Measurements from ENCODE around the gene ZMAT5. TPM values are rescaled to one million over a fixed set of nuclear protein-coding genes. Genes with fewer than 3 reads are reported as not detected.

Gene ZMAT5
- polyA plus RNA-seq, 1 donor (not counting 4 experiments of a cell fraction or from before 2014, with no cell fraction given), result 11.1 TPM

DNA sequence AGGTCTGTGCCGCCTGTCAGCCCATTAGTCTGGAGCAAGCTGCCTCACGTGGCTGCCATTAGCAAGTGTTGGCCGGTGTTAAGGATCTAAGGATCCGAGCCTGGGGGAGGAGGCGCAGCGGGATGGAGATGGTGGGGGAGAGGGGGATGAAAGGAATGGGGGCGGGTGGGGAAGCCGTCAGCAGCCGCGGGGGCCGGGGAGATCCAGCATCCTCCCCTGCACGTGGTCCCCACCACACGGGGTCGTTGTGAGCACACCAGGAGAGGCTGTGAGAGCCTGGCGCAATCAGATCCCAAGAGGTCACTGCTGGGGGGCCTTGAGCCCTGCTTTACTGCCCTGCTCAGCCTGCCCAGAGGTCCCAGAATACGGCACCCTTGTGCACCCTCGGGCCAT, 39.7 kb downstream of the ZMAT5 start:
- dilution Hi-C loops (cut with MboI; ENCODE audit: extremely low pct_ligation_motif_present, low sequenced_read_pairs), result no loop called here
- TF ChIP-seq EZH2 (IDR thresholded peaks at IDR 0.05; ENCODE audit: low read length) (no peak), CTCF (optimal IDR thresholded peaks at IDR 0.05 in 1 of 3, IDR thresholded peaks at IDR 0.05 in 1 of 3, conservative IDR thresholded peaks at IDR 0.05 in 1 of 3; ENCODE audit: extremely low read depth in 1 of 3, insufficient read depth in 2 of 3, low read length in 3 of 3) (peak in 1 of 3 experiments; percentile 68)
- no peak overlapping the region for H3K4me2 ChIP-seq (ENCODE audit: control insufficient read depth, extremely low read depth, insufficient read depth, low read depth, low read length)

DNA sequence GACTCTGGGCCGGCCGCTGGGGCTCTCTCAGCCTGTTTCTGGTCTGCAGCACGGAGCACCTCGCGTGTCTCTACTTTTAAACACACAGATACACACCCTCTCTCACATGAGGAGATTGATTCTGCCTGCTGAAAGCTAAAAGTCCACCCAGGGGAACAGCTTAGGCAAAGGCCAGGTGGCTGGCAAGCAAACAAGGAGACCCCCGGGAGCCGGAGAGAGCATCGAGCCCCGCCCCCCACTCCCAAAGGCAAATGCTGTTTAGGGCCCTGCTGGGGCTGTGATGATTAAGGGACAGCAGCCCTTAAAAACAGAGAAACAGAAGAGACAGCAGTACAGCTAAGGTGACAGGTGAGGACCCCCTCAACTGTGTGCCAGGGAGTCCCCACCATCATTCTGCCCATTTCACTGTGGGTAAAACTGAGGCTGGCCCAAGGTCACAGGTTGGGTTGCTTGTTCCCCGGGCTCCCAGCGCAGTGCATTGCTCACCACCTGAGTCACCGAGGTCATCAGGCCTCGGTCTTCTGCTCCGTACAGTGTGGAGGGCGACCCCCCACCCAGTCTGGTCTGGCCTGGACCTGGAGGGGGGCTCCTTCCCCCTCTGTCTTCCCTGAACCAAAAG, 40.2 kb downstream of the ZMAT5 start:
- Histone ChIP-seq H3K4me2 (ENCODE audit: control insufficient read depth, extremely low read depth, insufficient read depth, low read depth, low read length) (no peak overlapping the region), H3K27me3 (ENCODE audit: control insufficient read depth, extremely low read depth, insufficient read depth, low read length) (peaks cover 25% of the 10 kb centered on the region), H3K4me1 (ENCODE audit: control insufficient read depth, extremely low read depth, insufficient read depth, low read length) (no peaks in the 10 kb centered on the region), H3K9ac (ENCODE audit: control insufficient read depth, extremely low read depth, insufficient read depth, low read length) (no peak overlapping the region), H4K20me1 (ENCODE audit: control insufficient read depth, extremely low read depth, insufficient read depth, low read length) (no peaks in the 10 kb centered on the region), H3K9me3 (ENCODE audit: control insufficient read depth, low read depth, low read length) (no peaks in the 10 kb centered on the region), H3K4me3 (ENCODE audit: control insufficient read depth in 2 of 3, extremely low read depth in 1 of 3, insufficient read depth in 2 of 3, low read depth in 1 of 3, low read length in 3 of 3) (no peak overlapping the region), H3K9me1 (ENCODE audit: control insufficient read depth, extremely low read depth, insufficient read depth, low read length) (no peaks in the 10 kb centered on the region), H3K27ac (ENCODE audit: control insufficient read depth, insufficient read depth, low read length) (no peak overlapping the region), H3K79me2 (ENCODE audit: control insufficient read depth, insufficient read depth, low read length) (no peaks in the 10 kb centered on the region), H2AFZ (ENCODE audit: control insufficient read depth, low read length) (no peak overlapping the region), H3K36me3 (ENCODE audit: control insufficient read depth in 2 of 2, extremely low read depth in 1 of 2, insufficient read depth in 2 of 2, low read length in 2 of 2) (peaks cover 0 to 2% of the 10 kb centered on the region in 2 experiments)
- TF ChIP-seq CTCF (optimal IDR thresholded peaks at IDR 0.05 in 1 of 3, IDR thresholded peaks at IDR 0.05 in 1 of 3, conservative IDR thresholded peaks at IDR 0.05 in 1 of 3; ENCODE audit: extremely low read depth in 1 of 3, insufficient read depth in 2 of 3, low read length in 3 of 3) (no peak), EZH2 (IDR thresholded peaks at IDR 0.05; ENCODE audit: low read length) (no peak)
- dilution Hi-C loops (cut with MboI; ENCODE audit: extremely low pct_ligation_motif_present, low sequenced_read_pairs), result no loop called here
- FAIRE-seq (no peak), DNase-seq (ENCODE audit: low read depth, low spot score) (no peak)

More for the DNA sequence above, 39.7 kb downstream of the ZMAT5 start:
- no peaks in the 10 kb centered on the region for H3K9me1 ChIP-seq (ENCODE audit: control insufficient read depth, extremely low read depth, insufficient read depth, low read length)
- H3K9me3 ChIP-seq (ENCODE audit: control insufficient read depth, low read depth, low read length), result no peaks in the 10 kb centered on the region
- H3K79me2 ChIP-seq (ENCODE audit: control insufficient read depth, insufficient read depth, low read length), result no peaks in the 10 kb centered on the region
- H3K36me3 ChIP-seq (ENCODE audit: control insufficient read depth in 2 of 2, extremely low read depth in 1 of 2, insufficient read depth in 2 of 2, low read length in 2 of 2), result peaks cover 0 to 2% of the 10 kb centered on the region in 2 experiments
- no peak for FAIRE-seq
- no peak overlapping the region for H3K4me3 ChIP-seq (ENCODE audit: control insufficient read depth in 2 of 3, extremely low read depth in 1 of 3, insufficient read depth in 2 of 3, low read depth in 1 of 3, low read length in 3 of 3)
- no peaks in the 10 kb centered on the region for H4K20me1 ChIP-seq (ENCODE audit: control insufficient read depth, extremely low read depth, insufficient read depth, low read length)
- H3K27me3 ChIP-seq (ENCODE audit: control insufficient read depth, extremely low read depth, insufficient read depth, low read length), result peaks cover 20% of the 10 kb centered on the region
- no peak overlapping the region for H3K9ac ChIP-seq (ENCODE audit: control insufficient read depth, extremely low read depth, insufficient read depth, low read length)
- H2AFZ ChIP-seq (ENCODE audit: control insufficient read depth, low read length), result no peak overlapping the region
- no peak for DNase-seq (ENCODE audit: low read depth, low spot score)
- H3K4me1 ChIP-seq (ENCODE audit: control insufficient read depth, extremely low read depth, insufficient read depth, low read length), result no peaks in the 10 kb centered on the region
- no peak overlapping the region for H3K27ac ChIP-seq (ENCODE audit: control insufficient read depth, insufficient read depth, low read length)
